ENCODE results near the gene C9orf72.

Gene C9orf72

GRCh38 chr9:27537756-27538155 lies 35.5 kb downstream of the C9orf72 start:
- DNase-seq: no peak

GRCh38 chr9:27537027-27537435 lies 36.2 kb downstream of the C9orf72 start:
- DNase-seq: no peak

- DNase-seq: no peak
Measured at GRCh38 chr9:27536168-27536567, 37.1 kb downstream of the C9orf72 start.

DNA sequence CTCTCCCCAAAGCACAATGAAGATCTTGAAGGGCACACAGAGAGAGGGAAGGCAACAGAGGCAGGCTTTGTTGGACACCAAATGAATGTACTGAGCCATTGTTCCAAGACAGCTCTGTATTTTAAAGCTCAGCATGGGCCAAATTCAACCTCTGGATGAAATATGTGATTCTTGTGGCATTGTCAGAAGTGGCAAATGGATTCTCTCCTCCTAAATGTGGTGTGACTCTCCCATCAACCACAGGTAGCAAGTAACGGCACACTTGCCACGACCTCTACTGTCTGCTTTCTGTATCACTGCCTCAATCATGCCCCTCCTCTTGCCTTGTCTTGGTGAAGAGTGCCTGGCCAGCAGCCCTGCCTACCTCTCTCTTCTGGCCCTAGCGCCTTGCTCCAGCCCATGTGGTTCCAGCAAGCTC lies 37.6 kb downstream of the C9orf72 start:
- no peak for DNase-seq

DNA sequence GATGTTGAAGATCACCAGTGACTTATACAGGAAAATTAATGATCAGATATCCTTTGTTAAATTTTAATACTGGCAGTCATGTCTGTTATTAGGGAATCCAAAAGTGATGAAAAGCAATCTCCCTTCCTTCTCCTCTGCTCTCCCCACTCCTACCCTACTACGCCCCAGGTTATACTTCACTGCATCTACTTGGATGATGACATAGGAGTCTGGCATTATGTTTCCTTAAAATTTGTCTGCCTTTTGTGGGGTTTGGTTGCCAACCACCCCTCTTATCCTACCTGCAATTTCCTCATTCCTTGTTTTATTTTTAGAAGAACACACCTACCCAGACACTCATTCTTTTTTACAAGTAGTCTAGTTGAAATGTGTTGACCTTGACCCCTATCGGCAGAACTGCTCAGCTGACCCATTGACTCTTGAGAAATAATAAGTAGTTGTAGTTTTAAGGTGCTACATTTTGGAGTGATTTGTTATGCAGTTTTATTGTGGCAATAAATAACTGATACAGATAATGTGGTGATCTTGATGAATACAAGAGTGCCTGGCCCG lies 38.5 kb downstream of the C9orf72 start:
- no peak for DNase-seq

DNA sequence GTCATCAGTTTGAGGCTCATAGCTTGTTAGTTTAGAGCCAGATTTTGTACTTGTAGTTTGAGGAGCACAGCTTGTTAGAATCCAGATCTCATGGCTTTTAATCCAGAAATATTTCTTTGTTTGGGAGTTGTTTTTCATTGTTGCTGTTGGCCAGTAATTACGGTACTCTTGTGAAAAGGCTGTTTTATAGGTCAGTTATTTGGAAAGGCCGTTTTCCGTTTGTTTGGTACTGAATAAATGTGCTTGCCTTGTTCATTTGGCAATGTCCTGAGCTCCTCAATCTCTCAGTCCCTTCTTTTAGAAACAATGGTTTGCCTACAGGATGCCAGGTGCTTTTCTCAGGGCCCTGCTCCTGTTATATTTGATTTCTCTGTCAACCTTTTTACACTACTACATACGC lies 39.1 kb downstream of the C9orf72 start:
- DNase-seq: no peak

DNA sequence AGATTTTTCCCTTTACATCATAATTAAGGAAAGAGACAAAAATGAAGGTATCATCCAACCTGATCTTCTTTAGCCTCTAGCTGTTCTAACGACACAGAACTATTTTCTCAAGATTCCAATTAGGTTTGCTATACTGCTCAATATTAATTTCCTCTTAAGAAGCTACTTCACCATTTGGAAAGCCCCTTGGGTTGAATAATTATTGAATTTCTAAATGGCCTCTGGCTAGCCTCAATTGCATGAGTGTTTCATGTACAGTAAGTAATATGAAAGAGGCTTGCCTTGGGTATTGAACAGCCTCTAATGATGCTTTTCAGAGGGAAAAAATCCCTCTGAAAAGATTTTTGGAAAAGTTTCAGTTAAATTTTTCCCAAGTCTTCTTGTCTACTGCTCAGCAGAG lies 40.0 kb downstream of the C9orf72 start:
- no peak for DNase-seq

- DNase-seq: no peak
Measured at GRCh38 chr9:27532046-27532445, 41.2 kb downstream of the C9orf72 start.

- DNase-seq: no peak
Measured at GRCh38 chr9:27530915-27531755, 42.1 kb downstream of the C9orf72 start.

GRCh38 chr9:27529316-27530278 lies 43.7 kb downstream of the C9orf72 start, which contains the start of gene MOB3B:
MOB3B (minus strand) TSS chr9:27529814; CDS start chr9:27455550, 74,264 bp downstream.
- DNase-seq: peak; percentile 9

GRCh38 chr9:27528886-27529315 lies 44.4 kb downstream of the C9orf72 start:
- DNase-seq: no peak

DNA sequence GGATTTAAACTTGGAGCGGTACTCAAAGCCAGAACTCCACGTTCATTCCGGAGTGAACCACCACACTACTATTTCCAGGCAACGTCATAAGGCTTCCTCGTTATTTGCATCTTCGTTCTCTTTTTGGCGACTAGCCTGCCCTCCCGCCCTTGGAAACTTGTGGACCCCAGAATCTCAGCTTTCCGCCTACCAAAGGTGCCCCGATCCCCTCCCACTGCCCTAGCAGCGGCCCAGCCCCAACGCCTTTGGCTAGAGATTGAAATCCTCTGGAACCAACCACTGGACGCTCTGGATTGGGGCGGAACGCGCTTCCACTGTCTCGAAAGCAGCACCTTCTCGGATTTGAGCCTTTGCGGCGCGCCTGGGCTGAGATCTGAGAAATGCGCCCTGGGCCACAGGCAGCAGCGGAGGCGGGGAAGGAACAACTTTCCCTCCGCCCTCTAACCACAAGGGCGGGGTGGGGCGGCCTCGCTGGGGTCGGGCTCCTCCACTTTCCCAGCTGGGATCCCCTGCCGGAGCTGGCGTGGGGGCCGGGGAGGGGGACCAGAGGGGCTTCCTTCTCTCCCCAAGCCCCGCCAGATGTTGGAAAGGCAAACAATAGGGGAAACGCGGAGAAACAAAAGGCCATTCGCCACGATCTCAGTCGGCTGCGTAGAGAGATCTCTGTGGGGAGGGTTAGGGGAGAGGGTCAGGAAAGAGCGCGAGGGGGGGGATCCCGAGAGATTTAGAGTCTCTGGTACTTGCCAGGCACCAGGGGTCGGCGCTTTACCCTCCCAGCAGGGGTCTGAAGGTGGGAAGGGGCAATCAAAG lies 45.0 kb downstream of the C9orf72 start:
- DNase-seq: no peak

DNA sequence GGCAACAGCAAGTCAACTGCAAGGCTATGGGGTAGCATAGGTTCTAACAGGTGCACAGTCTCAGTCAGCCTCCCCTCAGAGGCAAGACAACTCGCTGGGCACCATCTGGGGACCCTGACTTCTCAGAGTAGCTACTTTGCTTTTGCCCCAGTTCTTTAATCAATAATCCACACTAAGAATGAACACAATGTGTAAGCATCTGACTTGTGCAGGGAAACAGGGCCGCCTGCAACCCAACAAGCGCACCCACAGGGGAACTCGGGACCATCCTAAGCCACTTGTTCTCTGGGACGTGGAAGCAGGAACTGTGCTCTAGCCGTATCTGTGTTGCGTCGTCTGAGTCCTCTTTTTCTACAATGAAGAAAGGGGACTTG lies 45.6 kb downstream of the C9orf72 start:
- DNase-seq: no peak

DNA sequence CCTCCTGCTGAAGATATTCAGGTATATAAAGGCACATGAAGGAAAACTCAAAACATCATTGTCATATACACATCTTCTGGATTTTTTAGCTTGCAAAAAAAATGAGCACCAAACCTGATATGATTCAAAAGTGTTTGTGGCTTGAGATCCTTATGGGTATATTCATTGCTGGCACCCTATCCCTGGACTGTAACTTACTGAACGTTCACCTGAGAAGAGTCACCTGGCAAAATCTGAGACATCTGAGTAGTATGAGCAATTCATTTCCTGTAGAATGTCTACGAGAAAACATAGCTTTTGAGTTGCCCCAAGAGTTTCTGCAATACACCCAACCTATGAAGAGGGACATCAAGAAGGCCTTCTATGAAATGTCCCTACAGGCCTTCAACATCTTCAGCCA lies 49.0 kb downstream of the C9orf72 start, which contains the start of gene IFNK:
IFNK (plus strand) TSS at position 55 of the 400 bp plus-strand sequence; CDS start at position 102, 47 bp downstream.
- no peak for DNase-seq

DNA sequence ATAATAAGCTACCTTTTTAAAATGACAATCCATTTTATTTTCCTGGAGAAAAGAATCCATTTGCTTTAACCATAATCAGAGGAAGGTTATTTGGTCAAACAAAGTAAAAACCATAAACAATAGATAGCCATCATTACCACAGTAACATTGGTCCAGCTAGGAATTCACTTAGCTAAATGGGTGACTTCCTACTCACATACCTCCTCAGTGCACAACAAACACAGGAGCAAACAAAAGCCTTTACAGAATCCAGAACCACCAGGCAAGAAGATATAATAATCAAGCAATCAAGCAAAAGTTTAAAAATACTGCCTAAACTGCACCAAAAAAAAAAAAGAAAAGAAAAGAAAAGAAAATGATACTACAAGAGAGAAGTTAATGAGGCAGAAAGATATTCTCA lies 50.1 kb downstream of the C9orf72 start:
- DNase-seq: no peak

DNA sequence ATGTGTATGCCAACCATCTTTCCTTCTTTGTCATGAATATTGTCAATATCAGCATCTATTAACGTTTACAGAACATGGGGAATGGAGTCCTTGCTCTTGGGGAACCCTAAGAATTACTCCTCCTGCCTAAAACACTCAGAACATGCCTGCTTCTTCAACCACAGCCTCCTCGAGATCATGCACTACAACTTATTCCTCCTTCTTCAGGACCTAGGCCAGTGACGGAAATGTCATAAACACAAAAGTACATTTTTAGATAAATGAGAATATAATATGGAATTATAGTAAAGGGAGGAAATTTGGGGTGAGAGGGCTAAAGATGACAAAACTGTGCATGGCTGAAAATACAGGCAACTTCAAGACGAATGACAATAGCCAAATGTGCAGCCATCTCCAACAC lies 52.3 kb downstream of the C9orf72 start:
- DNase-seq: no peak

DNA sequence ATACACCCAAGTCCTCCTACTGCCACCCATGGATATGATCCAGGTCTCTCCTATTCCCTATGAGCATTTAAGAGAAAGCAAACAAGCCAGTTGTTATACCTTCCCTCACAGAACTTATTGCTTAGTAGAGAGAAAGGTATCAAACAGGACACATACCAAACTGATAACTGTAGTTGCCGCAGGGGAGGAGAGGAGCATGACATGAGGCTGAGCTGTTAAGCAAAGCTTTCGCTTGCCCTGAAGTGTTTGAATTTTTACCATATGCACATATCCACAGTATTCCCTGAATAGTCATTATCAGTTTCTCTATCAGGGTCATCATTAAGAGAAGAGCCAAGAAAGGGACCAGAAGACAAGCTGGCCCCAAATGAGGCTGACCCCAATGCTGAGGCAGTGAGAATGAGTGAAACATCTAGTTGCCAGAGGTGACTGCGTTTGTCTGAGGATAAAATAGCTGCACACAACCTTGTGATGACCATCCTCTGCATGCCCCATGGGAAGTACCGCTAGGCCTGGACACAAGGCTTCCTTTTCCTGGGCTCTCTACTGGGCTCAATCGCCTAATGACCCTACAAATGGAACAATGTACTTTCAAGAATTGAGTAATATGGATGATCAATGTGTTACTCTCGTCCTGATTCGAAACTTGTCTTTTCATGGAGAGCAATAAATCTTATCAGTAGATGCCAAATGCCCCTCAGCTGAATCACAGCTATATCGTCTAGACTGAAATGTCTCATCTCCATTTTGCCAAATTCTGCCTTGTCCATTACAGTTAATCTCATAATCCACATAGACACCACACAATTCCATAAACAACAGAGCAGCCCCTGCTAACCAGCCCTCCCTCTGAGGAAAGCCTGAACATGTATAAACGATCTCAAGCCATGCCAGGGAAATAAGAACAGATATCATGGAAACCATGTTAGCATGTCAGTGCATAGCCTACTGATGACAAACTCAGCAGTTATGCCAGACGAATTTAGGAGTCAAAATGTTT lies 53.5 kb downstream of the C9orf72 start:
- no peak for DNase-seq

- no peak for DNase-seq
Measured at GRCh38 chr9:27518809-27519208, 54.5 kb downstream of the C9orf72 start.

- DNase-seq: no peak
Measured at GRCh38 chr9:27518006-27518405, 55.3 kb downstream of the C9orf72 start.

DNA sequence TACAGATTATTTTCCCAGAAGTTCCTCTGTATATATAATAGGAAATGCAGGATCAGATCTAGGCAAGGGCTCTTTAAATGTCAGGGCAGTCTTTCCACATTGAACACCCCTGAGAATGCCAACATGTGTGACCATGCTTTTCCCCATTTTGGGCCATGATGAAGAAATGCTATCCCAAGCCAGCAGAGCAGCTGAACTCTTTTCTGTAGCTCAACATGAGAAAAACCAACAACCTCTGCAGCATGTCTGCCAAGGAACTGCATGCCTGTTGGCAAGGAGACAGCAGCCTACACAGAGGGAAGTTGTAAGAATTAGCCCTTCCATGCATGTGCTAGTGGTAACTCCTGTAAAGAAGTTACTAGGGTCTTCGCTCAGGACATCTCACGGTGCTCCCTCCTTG lies 58.7 kb downstream of the C9orf72 start:
- DNase-seq: no peak

DNA sequence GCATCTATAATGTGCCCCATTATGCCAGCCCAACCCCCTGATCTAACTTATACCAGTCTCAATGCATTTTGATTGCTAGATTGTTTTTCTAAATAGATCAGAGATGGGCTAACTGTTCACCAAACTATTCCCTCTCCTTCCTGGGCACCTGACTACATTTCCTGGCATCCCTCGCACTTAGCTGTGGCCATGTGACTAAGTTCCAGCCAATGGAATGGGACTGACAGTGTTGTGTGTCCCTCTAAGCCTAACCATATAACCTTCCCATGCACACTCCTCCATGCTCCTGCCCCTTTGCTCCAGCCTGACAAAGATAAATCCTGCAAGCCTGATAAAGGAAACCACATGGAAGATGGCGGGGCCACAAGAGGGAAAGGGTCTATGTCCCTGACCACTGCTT lies 61.5 kb downstream of the C9orf72 start:
- DNase-seq: no peak
